IPS-NIHi11 (cell line): ENCODE results near the gene NDUFC2.
A peak's percentile ranks its signal among the peaks of the same experiment; 100 is the strongest.
"Not testable (repeated sequence)": the region's sequence is repeated elsewhere in the genome, so short reads cannot be mapped to it uniquely, and the experiment has no call there.

Source experiments
- DNase-seq: peaks from one replicate; pipeline ENCODE4 v3.0.0; 2012; ENCODE audit warnings: mixed read lengths, low spot score

Gene NDUFC2

DNA sequence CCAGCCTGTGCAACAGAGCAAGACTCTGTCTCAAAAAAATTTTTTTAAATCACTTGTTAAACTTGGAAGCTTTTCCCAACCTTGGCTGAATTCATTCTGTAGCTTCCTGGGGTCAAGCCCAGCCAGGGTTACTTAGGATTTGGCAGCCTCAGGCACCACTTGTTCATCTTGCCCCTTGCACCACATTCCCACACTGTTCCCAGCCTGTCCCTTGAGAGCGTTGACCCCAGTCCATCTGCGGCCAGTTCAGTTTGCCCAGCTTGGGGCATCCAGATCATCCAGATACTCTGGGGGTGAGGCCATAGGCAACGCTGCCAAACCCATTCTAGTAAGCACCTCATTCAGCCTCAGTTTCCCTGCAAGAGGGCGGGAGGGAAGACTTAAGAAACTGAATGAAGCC lies 24.7 kb downstream of the NDUFC2 start:
- no peak for DNase-seq

DNA sequence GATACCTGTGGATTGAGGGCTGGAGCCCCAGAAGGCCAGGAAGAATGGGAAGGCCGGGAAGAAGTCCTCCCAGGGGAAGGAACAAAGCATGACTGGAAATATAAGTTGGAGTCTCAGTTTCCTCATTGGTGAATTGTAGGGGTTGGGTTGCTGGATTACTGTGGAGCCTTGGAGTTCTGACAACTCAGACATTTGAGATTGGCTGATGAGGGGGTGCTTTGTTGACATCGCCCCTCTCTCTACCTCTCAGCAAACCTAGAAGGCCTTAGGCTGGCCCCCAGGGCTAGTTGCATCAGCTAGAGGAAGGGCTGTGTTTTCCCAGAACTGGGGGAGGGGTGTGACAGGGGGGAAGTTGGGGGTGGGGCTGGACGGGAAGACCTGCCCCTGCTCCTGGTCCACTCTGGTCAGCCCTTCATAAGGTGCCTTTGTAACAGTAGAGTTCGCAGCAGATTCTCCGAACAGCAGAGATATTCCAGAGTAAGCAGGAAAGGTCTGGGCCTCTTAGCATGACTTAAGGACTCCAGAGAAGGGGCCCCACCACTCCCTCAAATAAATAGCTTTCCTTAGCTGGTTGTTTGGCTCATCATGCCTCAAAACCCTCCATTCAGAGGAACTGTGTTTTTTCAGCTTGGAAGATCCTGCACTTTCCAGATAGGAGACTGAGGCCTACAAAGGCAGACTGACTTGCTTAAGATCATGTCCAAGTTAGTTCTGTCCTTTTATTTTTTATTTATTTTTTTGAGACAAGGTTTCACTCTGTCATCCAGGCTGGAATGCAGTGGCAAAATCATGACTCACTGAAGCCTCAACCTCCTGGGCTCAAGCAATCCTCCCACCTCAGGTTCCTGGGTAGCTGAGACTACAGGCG lies 28.5 kb downstream of the NDUFC2 start:
- DNase-seq: peak; percentile 67

DNA sequence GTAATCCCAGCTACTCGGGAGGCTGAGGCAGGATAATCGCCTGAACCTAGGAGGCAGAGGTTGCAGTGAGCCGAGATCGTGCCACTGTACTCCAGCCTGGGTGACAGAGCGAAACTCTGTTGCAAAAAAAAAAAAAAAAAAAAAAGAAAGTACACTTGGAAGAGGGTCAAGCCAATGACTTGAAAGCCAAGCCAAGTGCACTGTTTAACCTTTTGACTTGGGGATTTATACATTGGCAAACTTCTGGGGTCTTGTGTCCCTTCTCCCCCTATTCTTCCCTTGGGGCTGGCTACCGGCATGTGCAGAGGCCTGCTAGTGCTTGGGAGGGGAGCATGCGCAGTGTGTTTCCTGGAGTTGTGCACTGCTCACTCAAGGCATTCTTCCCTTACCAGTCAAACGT lies 30.3 kb downstream of the NDUFC2 start:
- no peak for DNase-seq

DNA sequence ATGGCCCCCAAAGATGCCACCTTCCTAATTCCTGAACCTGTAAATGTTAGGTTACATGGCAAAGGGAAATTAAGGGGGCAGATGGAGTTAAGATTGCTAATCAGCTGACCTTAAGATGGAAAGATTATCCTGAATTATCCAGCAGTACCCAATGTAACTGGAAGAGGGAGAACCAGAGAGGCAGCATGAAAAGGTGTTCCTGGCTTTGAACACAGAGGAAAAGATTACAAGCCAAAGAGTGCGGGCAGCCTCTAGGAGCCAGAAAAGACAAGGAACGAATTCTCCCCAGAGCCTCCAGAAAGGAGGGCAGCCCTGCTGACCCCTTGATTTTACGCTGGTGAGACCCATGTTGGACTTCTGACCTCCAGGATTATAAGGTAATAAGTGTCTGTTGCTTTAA lies 31.1 kb downstream of the NDUFC2 start:
- no peak for DNase-seq

DNA sequence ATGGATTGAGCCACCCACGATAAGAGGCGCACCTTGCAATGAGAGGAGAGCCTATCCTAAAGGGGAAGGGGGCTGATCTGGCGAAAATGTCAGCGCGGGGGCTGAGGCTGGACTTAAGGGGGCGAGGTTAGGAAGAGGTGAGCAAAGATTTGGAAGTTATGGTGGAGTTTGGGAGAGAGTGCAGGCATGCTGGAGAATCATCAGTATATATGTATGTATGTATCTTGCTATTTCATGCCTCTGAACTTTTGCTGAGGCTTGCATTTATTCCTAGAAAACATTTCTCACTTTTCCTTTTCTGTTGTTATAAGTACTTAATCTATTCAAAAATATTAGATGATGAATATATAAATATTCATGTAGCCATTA lies 33.2 kb downstream of the NDUFC2 start:
- DNase-seq: no peak

DNA sequence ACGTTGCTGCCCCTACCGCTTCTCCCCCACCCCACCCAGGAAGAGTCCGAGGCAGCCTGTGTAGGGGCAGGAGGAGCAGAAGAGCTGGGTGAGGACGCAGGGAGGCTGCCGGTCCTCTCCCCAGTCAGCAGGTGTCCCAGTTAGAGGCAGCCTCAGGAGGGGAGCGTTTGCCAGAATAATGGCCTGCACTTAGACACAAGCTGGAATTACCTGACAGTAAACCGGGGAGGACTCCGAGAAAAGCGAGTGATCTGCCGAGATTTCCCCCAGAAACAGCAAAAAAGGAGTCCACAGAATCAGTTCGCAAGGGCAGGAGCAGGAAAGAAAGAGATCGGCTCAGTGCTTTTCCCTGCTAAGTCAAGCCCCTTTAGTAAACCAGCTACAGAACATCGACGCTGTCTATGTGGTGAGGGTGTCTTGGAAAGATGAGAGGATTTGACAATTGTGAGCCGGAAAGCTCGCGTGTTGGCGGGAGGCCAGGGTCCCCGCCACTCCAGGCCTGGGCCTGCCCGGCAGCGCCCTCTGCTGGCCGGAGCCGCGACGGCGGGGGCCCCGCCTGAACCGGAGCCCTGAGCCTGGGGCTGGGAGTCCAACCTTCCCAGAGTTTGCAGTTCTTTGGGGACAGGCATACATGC lies 33.7 kb downstream of the NDUFC2 start:
- peak; percentile 93 for DNase-seq

DNA sequence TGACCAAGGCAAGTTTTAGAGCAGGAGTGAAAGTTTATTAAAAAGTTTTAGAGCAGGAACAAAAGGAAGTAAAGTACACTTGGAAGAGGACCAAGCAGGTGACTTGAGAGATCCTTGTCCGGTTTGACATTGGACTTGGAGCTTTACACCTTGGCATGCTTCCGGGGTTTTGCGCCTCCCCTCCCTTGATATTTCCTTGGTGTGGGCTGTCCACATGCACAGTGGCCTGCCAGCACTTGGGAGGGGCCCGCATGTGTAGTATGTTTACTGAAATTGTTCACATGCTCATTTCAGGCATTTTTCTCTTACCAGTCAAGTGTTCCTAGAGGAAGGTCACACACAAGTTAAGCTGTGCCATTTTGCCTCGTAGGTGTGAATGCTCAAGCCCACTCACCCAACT lies 35.0 kb downstream of the NDUFC2 start:
- no peak for DNase-seq

DNA sequence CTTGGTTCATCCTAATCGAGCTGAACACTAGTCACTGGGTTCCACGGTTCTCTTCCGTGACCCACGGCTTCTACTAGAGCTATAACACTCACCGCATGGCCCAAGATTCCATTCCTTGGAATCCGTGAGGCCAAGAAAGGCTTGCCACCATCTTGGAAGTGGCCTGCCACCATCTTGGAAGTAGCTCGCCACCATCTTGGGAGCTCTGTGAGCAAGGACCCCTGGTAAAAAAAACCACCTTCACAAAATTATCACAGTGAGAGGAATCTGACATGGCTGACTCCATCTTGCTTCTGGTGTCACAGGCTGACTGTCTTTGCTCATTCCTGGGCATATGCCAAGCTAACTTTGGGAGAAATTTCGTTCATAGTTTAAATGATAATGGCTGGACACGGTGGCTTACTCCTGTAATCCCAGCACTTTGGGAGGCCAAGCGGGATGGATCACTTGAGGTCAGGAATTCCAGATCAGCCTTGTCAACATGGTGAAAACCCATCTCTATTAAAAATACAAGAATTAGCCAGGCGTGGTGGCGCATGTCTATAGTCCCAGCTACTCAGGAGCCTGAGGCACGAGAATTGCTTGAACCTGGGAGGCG lies 37.7 kb downstream of the NDUFC2 start:
- no peak for DNase-seq

DNA sequence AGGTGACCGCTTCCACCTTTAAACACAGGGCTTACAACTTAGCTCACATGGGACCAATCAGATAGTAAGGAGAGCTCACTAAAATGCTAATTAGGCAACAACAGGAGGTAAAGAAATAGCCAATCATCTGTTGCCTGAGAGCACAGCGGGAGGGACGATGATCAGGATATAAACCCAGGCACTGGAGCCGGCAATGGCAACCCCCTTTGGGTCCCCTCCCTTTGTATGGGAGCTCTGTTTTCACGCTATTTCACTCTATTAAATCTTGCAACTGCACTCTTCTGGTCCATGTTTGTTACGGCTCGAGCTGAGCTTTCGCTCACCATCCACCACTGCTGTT lies 38.3 kb downstream of the NDUFC2 start:
- DNase-seq: not testable (repeated sequence)

DNA sequence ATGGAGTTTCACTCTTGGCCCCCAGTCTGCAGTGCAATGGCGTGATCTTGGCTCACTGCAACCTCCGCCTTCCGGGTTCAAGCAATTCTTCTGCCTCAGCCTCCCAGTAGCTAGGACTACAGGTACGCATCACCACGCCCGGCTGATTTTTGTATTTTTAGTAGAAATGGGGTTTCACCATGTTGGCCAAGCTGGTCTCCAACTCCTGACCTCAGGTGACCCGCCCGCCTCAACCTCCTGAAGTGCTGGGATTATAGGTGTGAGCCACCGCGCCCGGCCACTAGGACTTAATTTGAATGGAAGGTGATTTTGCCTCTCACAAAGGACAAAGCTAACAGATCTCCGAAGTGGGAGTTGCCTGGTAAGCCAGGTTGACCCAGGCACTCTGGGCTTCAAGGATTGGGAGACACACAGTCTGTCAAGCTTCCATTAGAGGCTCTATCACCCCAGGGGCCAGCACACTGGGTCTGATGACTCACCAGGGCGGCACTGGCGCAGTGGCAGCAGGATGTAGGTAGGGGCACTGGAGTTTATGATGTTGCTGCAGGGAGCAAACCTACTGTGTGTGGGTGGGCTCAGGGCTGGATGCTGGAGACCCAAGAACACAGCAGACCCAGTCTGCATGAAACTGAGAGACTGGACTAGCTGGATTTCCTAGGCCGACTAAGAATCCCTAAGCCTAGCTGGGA lies 38.8 kb downstream of the NDUFC2 start:
- no peak for DNase-seq

DNA sequence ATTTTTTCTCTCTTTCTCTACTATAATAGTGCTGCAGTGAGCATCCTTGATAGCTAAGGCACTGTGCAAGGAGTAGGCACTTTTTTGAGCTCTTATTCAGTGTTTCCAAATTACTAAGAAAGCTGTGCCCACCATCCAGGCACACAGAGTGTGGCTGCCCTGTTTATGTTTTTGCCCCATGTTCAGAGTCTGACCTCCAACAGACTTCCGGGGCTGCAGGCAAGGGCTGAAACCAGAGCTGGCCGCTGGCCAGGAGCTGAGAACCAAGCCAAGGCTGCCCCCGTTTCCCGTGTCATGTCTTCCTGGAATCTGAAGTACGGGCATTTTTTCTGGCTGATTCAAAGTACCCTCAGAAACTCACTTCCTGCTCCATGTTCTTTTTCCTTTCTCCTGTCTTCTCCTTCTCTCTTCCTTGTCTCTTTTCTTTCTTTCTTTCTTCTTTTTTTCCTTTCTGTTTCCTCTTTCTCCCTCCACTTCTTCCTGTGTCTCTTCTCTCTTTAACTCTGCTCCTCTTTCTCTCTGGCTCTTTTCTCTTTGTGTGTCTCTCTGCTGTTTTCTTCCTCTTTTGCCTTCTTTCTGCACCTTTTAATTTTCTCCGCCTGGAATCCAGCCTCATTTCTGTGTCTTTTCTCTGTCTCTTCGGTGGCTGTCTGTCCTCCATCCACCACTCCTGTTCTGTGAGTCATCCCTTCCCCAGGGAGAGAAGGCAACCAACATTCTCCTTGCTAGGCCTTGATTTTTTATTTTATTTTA lies 39.6 kb downstream of the NDUFC2 start:
- no peak for DNase-seq

DNA sequence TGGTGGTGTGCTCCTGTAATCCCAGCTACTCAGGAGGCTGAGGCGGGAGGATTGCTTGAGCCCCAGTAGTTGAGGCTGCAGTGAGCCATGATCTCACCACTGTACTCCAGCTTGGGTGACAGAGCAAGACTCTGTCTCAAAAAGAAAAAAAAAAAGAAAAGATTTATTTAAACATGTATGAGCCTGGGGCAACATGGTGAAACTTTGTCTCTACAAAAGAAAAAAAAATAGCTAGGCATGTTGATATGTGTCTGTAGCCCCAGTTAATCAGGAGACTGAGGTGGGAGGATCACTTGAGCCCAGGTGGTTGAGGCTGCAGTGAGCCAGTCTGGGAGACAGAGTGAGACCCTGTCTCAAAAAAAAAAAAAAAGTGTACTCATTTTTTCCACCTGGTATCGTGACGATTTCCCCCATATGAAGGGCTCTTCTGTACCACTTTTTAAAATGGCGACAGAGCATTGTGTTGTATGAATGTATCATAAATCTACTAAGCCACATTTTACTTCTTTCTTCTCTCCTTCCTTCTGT lies 40.2 kb downstream of the NDUFC2 start:
- DNase-seq: no peak

DNA sequence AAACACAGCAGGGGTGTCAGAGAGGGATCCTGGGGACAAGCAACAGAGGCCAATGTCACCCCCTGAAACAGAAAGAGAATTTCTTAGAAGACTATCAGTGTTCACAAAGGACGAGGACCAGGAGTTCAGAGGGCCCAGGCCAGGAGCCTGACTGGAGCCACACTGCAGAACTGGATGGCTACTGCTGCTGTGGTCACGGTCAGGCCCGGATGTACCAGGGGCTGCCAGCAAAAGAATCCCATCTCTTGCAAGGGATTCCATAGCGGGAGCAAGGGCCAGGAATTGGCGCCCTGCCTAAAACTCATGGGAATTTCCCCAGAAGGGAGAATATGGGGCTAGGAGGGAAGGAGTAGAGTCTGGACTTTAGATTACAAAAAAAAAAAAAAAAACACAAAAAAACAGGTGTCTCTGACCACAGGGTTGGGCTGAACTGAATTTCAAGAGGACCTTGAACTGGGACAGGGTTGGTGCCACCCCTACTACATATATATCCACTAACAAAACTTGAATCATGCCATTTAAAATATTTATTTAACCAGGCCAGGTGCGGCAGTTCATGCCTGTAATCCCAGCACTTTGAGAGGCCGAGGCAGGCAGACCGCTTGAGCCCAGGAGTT lies 40.9 kb downstream of the NDUFC2 start:
- no peak for DNase-seq

DNA sequence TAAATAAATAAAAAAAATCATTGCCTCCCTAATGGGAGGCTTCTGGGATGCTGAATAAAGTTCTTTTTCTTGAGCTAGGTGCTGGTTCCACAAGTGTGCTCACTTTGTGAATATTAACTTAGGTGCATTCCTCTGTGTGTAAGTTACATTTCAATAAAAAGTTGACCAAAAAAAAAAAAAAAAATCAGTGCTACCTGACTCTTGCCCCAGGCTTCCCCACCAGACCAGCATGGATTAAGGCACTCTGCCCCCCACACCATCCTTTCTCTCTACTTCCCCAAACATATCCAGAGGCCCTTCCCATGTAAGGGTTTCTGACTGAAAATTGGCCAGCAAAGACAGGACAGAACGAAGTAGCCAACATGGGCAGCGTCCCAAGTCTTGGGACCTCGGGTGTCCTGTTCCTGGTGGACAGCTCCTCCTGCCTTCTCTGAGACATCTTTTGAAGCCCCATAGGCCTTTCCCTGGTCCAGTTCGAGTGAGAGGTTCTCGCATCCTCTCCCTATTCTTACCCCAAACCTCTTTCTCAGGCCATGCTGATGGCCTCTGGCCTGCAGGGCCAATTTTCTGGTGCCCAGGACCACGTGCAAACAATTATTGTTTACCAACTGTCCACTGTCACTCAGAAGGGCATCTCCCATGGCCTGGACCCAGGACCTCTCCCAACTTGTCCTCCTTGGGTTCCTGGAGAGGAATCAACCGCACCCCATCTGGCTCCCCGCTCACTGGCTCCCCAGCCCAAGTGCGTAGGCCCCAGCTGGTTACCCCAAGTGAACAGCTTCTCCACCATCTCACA lies 41.6 kb downstream of the NDUFC2 start:
- no peak for DNase-seq

DNA sequence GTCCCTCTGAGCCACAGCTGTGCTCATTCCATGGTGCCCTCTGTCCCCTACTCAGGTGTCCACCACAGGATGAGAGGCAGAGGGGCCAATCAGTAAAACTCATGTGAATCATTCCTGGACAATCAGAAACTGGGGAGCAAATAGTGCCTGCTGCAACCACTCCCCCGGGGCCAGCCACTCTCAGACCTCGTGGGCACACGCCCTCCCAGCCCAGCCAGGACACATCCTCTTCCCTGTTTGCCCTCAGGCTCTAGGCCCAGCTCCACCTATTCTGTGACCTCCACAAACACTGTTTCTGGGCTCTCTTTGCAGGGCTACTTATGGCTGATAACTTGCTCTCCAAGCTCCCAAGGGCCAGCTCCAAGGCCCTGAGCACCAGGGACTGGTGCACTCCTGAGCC lies 42.6 kb downstream of the NDUFC2 start:
- no peak for DNase-seq

DNA sequence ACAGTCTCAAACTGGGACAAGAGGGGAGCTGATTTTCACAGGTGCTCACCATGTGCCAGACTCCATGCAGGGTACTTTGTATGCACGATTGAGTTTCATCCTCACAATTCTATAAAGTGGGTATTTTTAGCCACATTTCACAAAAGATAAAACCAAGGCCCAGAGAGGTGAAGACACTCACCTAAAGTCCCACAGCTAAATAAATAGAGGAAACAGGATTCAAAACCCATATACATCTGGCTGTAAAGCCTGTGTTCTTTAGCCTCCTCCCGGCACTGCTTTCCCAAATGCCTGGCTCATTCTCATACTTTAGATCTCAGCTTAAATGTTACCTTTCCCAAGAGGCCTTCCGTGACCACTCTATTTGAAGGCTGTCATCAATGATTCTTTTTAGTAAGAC lies 43.3 kb downstream of the NDUFC2 start:
- no peak for DNase-seq

DNA sequence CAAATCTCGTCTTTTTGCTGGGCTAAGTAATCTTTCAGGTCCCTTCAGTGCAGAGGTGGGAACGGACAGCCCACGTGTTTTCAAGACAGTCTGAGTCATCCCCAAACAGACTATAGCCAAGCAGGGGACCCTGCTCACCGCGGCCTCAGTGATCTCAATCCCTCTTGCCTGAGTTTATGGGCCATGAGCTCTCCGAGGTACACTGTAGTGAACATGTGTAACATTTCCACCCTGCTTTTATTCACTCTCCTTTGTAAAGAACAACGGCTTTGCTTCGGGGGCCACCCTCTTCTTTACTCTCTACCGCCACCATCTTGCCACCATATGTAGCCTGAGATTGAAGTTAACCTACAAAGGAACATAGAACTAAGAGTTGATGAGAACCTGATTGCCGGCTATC lies 45.0 kb downstream of the NDUFC2 start:
- DNase-seq: no peak

DNA sequence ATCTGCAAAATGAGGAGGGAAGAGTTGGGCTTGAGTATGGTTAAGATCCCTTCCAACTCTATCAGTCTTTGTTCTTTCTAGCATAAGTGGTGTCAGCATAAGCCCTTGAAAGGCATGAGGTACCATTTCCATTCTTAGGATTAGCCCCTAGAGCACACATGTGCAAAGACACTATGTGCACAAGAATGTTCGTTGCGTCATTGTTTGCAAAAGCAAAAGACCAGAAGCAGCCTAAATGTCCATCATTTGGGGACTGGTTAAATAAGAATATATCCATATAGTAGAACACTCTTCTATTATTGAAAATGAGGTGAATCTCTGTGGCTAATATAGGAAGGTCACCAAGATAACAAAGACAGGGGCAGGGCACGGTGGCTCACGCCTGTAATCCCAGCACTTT lies 46.6 kb downstream of the NDUFC2 start:
- no peak for DNase-seq

DNA sequence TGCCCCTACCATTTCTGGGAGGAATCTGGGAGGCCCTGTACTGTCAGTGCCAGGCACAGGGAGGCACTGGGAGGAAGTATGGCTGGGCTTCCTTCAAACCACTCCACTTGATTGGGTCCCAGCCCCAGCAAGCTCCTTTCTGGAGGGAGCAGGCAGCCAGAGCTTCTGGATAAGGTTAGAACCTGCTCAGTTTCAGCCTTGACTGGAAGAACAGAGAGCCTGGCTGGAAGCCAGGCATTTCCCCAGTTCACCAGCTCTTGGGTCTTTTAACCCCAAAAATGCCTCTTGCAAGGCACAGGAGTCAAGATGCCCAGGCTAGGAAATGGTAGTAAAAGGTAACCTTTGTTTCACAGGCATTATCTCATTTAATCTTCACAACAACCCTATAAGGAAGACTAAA lies 47.6 kb downstream of the NDUFC2 start:
- no peak for DNase-seq

DNA sequence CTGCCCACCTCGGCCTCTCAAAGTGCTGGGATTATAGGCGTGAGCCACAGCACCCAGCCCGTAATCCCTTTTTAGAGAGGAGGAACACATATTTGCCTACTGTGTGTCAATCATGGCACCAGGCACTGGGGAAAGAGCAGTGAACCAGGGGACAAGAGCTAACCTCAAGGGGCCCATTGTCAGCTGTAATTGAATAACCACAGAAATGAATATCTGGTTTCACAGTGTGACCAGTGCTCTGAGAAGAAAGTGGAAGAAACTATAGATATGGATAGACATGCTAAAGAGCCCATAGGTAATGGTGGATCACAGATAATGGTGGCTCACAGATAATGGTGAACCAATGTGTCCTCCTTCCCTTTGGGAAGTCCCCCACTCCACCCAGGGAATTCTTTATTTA lies 48.0 kb downstream of the NDUFC2 start:
- DNase-seq: no peak
